ENCODE data around the gene SH3TC1. TPM values are rescaled to one million over a fixed set of nuclear protein-coding genes. Genes with fewer than 3 reads are reported as not detected.

SH3TC1 gene
- total RNA-seq, 2 experiments from 2014 or later: 14.8 to 15.7 TPM

DNA sequence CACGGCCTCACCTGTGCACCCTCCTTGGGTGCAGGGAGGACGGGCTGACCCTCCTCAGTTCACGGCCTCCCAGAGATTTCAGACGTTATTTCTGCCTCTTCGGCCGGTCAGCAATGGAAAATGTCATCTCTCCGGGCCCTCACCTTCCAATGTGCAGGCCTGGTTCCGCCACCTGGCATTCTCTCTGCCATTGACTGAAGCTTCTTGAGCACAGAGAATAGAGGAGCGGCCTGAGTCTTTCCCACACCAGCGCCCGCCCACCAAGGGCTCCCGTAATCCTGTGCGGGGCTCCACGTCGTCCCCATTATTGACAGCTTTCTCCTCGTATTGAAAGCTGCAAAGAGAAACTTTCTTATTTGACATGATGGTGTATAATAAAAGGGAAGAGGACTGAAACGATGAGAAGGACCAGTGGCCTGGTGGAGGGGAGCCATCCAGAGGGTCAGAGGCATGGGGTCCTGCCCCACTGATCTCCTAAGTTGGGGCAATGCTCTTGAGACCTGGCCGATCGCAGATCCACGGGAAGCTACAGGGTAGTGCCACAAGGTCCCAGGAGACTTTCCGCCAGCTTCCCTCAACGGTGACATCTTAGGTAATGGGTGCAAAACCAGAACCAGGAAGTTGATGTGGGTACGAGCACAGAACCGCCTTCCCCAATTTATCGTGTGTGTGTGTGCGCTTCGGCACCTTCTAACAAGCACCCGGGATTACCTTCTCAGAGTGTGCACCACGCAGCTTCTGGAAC is 91.0 kb downstream of the SH3TC1 start:
- Mint-ChIP-seq H3K9me3 (peaks cover 5% of the 10 kb centered on the region), H3K27me3 (no peaks in the 10 kb centered on the region), H3K27ac (no peak overlapping the region), H3K4me1 (no peaks in the 10 kb centered on the region), H3K36me3 (no peaks in the 10 kb centered on the region), H3K4me3 (no peak overlapping the region)
- ATAC-seq (ENCODE audit: low read depth) (no peak), DNase-seq (no peak)
- POLR2A ChIA-PET: no interaction called here

DNA sequence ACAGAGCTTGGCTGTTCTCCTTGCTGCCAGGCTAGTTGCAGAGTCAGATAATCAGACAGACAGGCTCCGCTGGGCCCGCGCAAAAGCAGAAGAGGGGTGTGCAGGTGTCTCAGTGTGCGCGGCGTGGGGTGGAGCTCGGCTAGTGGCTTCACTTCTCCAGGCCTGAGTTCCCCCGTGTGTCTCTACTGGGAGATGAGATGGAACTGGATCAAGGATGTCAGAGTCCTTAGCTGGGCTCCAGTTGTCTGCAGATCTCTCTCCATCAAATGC is 91.5 kb downstream of the SH3TC1 start:
- H3K4me1 Mint-ChIP-seq: no peaks in the 10 kb centered on the region
- no peak for ATAC-seq (ENCODE audit: low read depth)
- no peaks in the 10 kb centered on the region for H3K27me3 Mint-ChIP-seq
- POLR2A ChIA-PET: no interaction called here
- no peak overlapping the region for H3K4me3 Mint-ChIP-seq
- no peak for DNase-seq
- H3K27ac Mint-ChIP-seq: no peak overlapping the region
- no peaks in the 10 kb centered on the region for H3K36me3 Mint-ChIP-seq
- peaks cover 5% of the 10 kb centered on the region for H3K9me3 Mint-ChIP-seq

Other genes starting within 250 kb of the SH3TC1 start
- gene ABLIM2, start 40.5 kb upstream of the SH3TC1 start, total RNA-seq: 1 to 10 TPM; 1.7 to 2.5 TPM
- gene HTRA3, start 70.5 kb downstream of the SH3TC1 start, total RNA-seq: not detected
- gene ACOX3, start 241.4 kb downstream of the SH3TC1 start, total RNA-seq: 10 to 100 TPM; 15.2 to 16.6 TPM
- gene TRMT44, start 241.5 kb downstream of the SH3TC1 start, total RNA-seq: 10 to 100 TPM; 26.1 to 27.9 TPM